Skeletal muscle satellite cell (primary cell): Measurements from ENCODE around the gene TEPSIN.

Source experiments
- H3K27me3 ChIP-seq: 2 replicates; pipeline ENCODE4 v1.7.0; 2013; ENCODE audit warnings: low read length; ENCODE audit not compliant: control insufficient read depth, insufficient read depth
- H3K36me3 ChIP-seq: 2 replicates; pipeline ENCODE4 v1.7.0; 2013; ENCODE audit warnings: mild to moderate bottlenecking, control low read depth, low read length; ENCODE audit not compliant: insufficient read depth
- H3K4me1 ChIP-seq: 2 replicates; pipeline ENCODE4 v1.7.0; 2013; ENCODE audit warnings: low read length; ENCODE audit not compliant: control insufficient read depth, insufficient read depth
- H3K4me2 ChIP-seq: 2 replicates; pipeline ENCODE4 v1.7.0; 2013; ENCODE audit warnings: mild to moderate bottlenecking, low read length
- H3K4me3 ChIP-seq: 2 replicates; pipeline ENCODE4 v1.7.0; 2013; ENCODE audit warnings: low read length
- H3K9ac ChIP-seq: 2 replicates; pipeline ENCODE4 v1.7.0; 2013; ENCODE audit warnings: mild to moderate bottlenecking, low read depth, low read length, moderate library complexity
- H3K9me3 ChIP-seq: replicated peaks from 2 replicates; pipeline ENCODE4 v1.7.0; 2013; ENCODE audit warnings: mild to moderate bottlenecking, control low read depth, low read length

The TEPSIN gene

DNA sequence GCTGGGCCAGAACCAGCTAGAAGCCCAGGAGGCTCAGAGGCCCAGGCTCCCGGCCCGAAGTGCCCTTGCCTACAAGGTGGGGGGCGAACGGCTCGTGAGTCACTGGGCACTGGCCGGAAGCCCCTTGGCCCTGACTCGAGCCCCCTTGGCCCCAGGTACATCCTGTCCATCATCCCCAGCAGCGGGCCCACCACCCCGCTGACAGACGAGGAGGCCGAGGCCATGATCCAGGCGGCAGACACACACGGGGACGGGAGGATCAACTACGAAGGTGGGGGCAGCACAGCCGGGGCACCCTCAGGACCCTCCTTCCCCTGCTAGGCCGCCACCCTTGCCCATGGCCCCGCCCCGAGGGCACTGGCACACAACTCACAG is 57.1 kb downstream of the TEPSIN start:
- Histone ChIP-seq H3K4me1 (no peaks in the 10 kb centered on the region), H3K27me3 (peaks cover 16% of the 10 kb centered on the region), H3K36me3 (no peaks in the 10 kb centered on the region), H3K4me2 (no peak overlapping the region), H3K9me3 (no peaks in the 10 kb centered on the region), H3K9ac (no peak overlapping the region), H3K4me3 (no peak overlapping the region)

DNA sequence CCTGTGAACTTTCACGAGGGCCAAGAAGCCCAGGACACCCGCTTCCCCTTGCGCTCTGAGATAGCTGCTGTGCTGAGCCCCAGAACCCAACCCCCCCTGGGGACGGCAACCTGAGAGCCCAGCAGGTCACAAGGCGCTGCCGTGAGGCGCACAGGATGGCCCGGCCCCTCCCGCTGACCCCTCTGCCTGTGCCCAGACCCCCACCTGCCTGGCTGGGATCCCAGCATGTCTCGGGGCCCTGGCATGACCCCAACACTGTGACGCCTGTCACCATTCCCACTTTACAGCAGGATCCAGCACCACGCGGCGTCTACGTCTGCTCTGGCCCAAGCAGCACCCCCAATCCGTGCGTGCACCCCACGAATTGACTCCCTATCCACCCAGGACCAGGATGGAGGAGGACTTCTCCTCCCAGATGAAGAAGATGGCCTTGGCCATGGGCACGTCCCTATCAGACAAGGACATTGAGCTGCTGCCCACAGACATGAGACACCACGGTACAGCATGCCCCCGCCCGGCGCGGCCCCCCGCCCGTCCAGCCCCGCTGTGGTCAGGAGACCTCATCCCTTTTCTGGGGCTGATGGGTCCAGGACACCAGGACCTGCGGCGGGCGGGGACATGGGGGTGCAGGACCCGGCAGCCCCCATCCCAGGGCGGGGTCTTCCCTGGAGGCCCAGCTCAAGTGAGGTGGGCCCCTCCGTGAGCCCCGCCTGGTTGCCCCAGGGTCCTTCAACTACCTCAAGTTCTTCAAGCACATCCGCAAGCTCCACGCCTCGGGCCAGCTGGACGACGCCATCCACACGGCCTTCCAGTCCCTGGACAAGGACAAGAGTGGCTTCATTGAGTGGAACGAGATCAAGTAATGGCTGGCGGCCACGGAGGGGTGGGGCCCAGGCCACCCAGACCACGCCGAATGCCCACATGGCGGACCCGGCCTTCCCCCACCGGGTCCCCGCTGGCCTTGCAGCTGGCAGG is 57.7 kb downstream of the TEPSIN start:
- H3K9me3 ChIP-seq: no peaks in the 10 kb centered on the region
- no peaks in the 10 kb centered on the region for H3K4me1 ChIP-seq
- H3K4me3 ChIP-seq: no peak overlapping the region
- H3K4me2 ChIP-seq: no peak overlapping the region
- no peak overlapping the region for H3K9ac ChIP-seq
- no peaks in the 10 kb centered on the region for H3K36me3 ChIP-seq
- peaks cover 16% of the 10 kb centered on the region for H3K27me3 ChIP-seq

GRCh38 chr17:81179861-81180260 is 59.0 kb downstream of the TEPSIN start:
- peaks cover 16% of the 10 kb centered on the region for H3K27me3 ChIP-seq
- H3K9me3 ChIP-seq: no peaks in the 10 kb centered on the region
- no peak overlapping the region for H3K9ac ChIP-seq
- H3K4me1 ChIP-seq: no peaks in the 10 kb centered on the region
- H3K36me3 ChIP-seq: no peaks in the 10 kb centered on the region
- no peak overlapping the region for H3K4me3 ChIP-seq
- no peak overlapping the region for H3K4me2 ChIP-seq

DNA sequence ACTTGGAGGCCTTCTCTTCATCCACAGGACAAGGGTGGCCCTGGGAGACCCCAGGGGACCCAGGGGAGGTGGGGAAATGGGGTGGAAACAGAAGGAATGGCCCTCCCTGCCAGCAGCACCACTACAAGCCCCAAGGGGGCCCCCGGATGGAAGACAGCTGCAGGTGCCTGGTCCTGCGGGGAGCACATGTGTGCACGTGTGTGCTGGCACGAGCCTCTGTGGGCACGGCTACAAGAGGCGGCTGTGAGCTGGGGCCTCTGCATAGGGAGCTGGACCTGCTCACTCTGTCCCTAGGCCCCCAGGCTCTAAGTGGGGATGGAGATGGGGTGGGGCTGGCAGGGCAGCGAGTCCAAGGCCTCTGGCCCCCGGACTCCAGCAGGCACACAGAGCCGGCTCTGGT is 59.6 kb downstream of the TEPSIN start:
- no peak overlapping the region for H3K4me2 ChIP-seq
- H3K9me3 ChIP-seq: no peaks in the 10 kb centered on the region
- H3K9ac ChIP-seq: no peak overlapping the region
- peaks cover 9% of the 10 kb centered on the region for H3K27me3 ChIP-seq
- no peaks in the 10 kb centered on the region for H3K4me1 ChIP-seq
- H3K36me3 ChIP-seq: no peaks in the 10 kb centered on the region
- no peak overlapping the region for H3K4me3 ChIP-seq
